Measurements from ENCODE around the gene FAM131A. TPM values are rescaled to one million over a fixed set of nuclear protein-coding genes. Genes with fewer than 3 reads are reported as not detected.

Gene FAM131A
- total RNA-seq, 1 donor from 2014 or later = 36.8 TPM

GRCh38 chr3:184375747-184376461, 38.5 kb downstream of the FAM131A start:
- DNase-seq (ENCODE audit: extremely low read depth, low read depth, low spot score) = no peak

- no peak for DNase-seq (ENCODE audit: extremely low read depth, low read depth, low spot score)
Observed at GRCh38 chr3:184377374-184377773, 40.0 kb downstream of the FAM131A start.

GRCh38 chr3:184377882-184378445, 40.6 kb downstream of the FAM131A start, which contains the start of gene THPO:
Gene THPO, minus strand, starts transcription at chr3:184378207. Its CDS starts 1,948 bp downstream, at chr3:184376259.
- DNase-seq (ENCODE audit: extremely low read depth, low read depth, low spot score) = no peak

- DNase-seq (ENCODE audit: extremely low read depth, low read depth, low spot score) = no peak
Observed at GRCh38 chr3:184378651-184379357, 41.4 kb downstream of the FAM131A start.

- DNase-seq (ENCODE audit: extremely low read depth, low read depth, low spot score) = no peak
Observed at GRCh38 chr3:184379358-184380184, 42.2 kb downstream of the FAM131A start, which contains the start of gene CHRD. Gene CHRD, plus strand, starts transcription at chr3:184380054. Its CDS starts 265 bp downstream, at chr3:184380319.

- DNase-seq (ENCODE audit: extremely low read depth, low read depth, low spot score) = no peak
Observed at GRCh38 chr3:184380185-184380626, 42.8 kb downstream of the FAM131A start.

GRCh38 chr3:184380627-184381260, 43.3 kb downstream of the FAM131A start:
- DNase-seq (ENCODE audit: extremely low read depth, low read depth, low spot score) = no peak

- no peak for DNase-seq (ENCODE audit: extremely low read depth, low read depth, low spot score)
Observed at GRCh38 chr3:184381261-184382224, 44.1 kb downstream of the FAM131A start.

GRCh38 chr3:184382326-184383032, 45.1 kb downstream of the FAM131A start:
- no peak for DNase-seq (ENCODE audit: extremely low read depth, low read depth, low spot score)

GRCh38 chr3:184383033-184383740, 45.8 kb downstream of the FAM131A start:
- DNase-seq (ENCODE audit: extremely low read depth, low read depth, low spot score) = no peak

GRCh38 chr3:184384342-184384741, 46.9 kb downstream of the FAM131A start:
- no peak for DNase-seq (ENCODE audit: extremely low read depth, low read depth, low spot score)

GRCh38 chr3:184384856-184385422, 47.5 kb downstream of the FAM131A start:
- DNase-seq (ENCODE audit: extremely low read depth, low read depth, low spot score) = no peak

- DNase-seq (ENCODE audit: extremely low read depth, low read depth, low spot score) = no peak
Observed at GRCh38 chr3:184386047-184386806, 48.8 kb downstream of the FAM131A start.

GRCh38 chr3:184387174-184387714, 49.8 kb downstream of the FAM131A start:
- no peak for DNase-seq (ENCODE audit: extremely low read depth, low read depth, low spot score)

- DNase-seq (ENCODE audit: extremely low read depth, low read depth, low spot score) = no peak
Observed at GRCh38 chr3:184388164-184388935, 51.0 kb downstream of the FAM131A start.

GRCh38 chr3:184388936-184389230, 51.5 kb downstream of the FAM131A start:
- DNase-seq (ENCODE audit: extremely low read depth, low read depth, low spot score) = no peak

All from glomerular endothelial cell (primary cell).